Daoy (cell line): ENCODE measurements around the gene FBXO9. TPM values are rescaled to one million over a fixed set of nuclear protein-coding genes. Genes with fewer than 3 reads are reported as not detected.

Experiments used
- DNase-seq: peaks from one replicate; pipeline ENCODE4 v3.0.0-alpha.2; 2015; ENCODE audit warnings: low read depth
- total RNA-seq: library from RNA; depleted of rRNA; stranded (reverse); fragments of >200 nt; shearing (Covaris generic); gene quantifications from 2 replicates; pipeline ENCODE4 v1.2.3, GENCODE V29; 2014; rRNA removed

Gene FBXO9
- total RNA-seq, 1 experiment from 2014 or later, result 74.7 TPM

GRCh38 chr6:53136000-53136609 lies 70.9 kb downstream of the FBXO9 start:
- no peak for DNase-seq

GRCh38 chr6:53139841-53140413 lies 74.7 kb downstream of the FBXO9 start:
- DNase-seq, result no peak

- no peak for DNase-seq
These were observed 77.6 kb downstream of the FBXO9 start for GRCh38 chr6:53142810-53143209.

GRCh38 chr6:53143710-53144109 lies 78.5 kb downstream of the FBXO9 start:
- no peak for DNase-seq

GRCh38 chr6:53144802-53145201 lies 79.6 kb downstream of the FBXO9 start:
- DNase-seq, result no peak

- DNase-seq, result no peak
These were observed 83.5 kb downstream of the FBXO9 start, which contains the start of gene GCM1 for GRCh38 chr6:53148684-53149083. Gene GCM1, minus strand, starts transcription at chr6:53148841. Its CDS starts 3,209 bp downstream, at chr6:53145632.

Other genes with a start within 250 kb of the FBXO9 start
- not detected in 2 replicates for gene GSTA5, start 224.6 kb upstream of the FBXO9 start, total RNA-seq
- gene GSTA3, start 155.7 kb upstream of the FBXO9 start, total RNA-seq, result not detected in 2 replicates
- 15.5 and 17.4 TPM in 2 replicates for gene GSTA4, start 70.1 kb upstream of the FBXO9 start, total RNA-seq
- gene CILK1, start 3.6 kb upstream of the FBXO9 start, total RNA-seq, result 10.0 and 11.0 TPM in 2 replicates
- 0.23 TPM in 1 of 2 replicates, not detected in the other for gene GCM1, start 83.4 kb downstream of the FBXO9 start, total RNA-seq